CD4-positive, CD25-positive, alpha-beta regulatory T cell (primary cell): ENCODE data around the gene POLA2. TPM values are rescaled to one million over a fixed set of nuclear protein-coding genes. Genes with fewer than 3 reads are reported as not detected.

Experiments
- ATAC-seq, 2 donors: fragments of 150-1000 bp; cut with Tn5 transposase; one replicate each; pipeline ENCODE4 v1.10.0; 2021; ENCODE audit warnings: low read depth in 2 of 2, moderate number of reproducible peaks in 2 of 2, moderate library complexity in 1 of 2
- DNase-seq, 3 donors: peaks; one replicate each; pipeline versions ENCODE4 v3.0.0 to v3.0.0-alpha.2; 2012 to 2022; ENCODE audit warnings: mixed read lengths in 1 of 3
- H3K27ac ChIP-seq: one replicate; pipeline ENCODE4 v1.7.0; 2013; ENCODE audit warnings: mild to moderate bottlenecking, low read length; ENCODE audit not compliant: insufficient read depth, poor library complexity, severe bottlenecking
- H3K27me3 ChIP-seq: one replicate; pipeline ENCODE4 v1.7.0; 2013; ENCODE audit warnings: low read length; ENCODE audit not compliant: control insufficient read depth, insufficient read depth
- H3K36me3 ChIP-seq: one replicate; pipeline ENCODE4 v1.7.0; 2013; ENCODE audit warnings: mild to moderate bottlenecking, low read length, moderate library complexity; ENCODE audit not compliant: control insufficient read depth, insufficient read depth
- H3K4me1 ChIP-seq: 2 replicates; pipeline ENCODE4 v1.7.0; 2013; ENCODE audit warnings: mild to moderate bottlenecking, low read length; ENCODE audit not compliant: insufficient read depth, control insufficient read depth, poor library complexity, severe bottlenecking
- H3K4me3 ChIP-seq: one replicate; pipeline ENCODE4 v1.7.0; 2013; ENCODE audit warnings: low read depth, mild to moderate bottlenecking, low read length, moderate library complexity
- H3K9me3 ChIP-seq, 2 experiments: 1 replicate in 1 of 2; 2 replicates in 1 of 2; pipeline ENCODE4 v1.7.0; 2013; ENCODE audit warnings: low read length in 2 of 2, mild to moderate bottlenecking in 1 of 2, moderate library complexity in 1 of 2; ENCODE audit not compliant: control insufficient read depth in 2 of 2
- H3K27ac Mint-ChIP-seq, 3 donors: one replicate each; pipeline ENCODE4 v1.8.0; 2020 to 2022; ENCODE audit warnings: mild to moderate bottlenecking in 3 of 3, mixed read lengths in 3 of 3, moderate library complexity in 2 of 3
- H3K27me3 Mint-ChIP-seq: one replicate; pipeline ENCODE4 v1.8.0; 2022; ENCODE audit warnings: mild to moderate bottlenecking, mixed read lengths
- H3K36me3 Mint-ChIP-seq: one replicate; pipeline ENCODE4 v1.8.0; 2020; ENCODE audit warnings: mixed read lengths
- H3K4me1 Mint-ChIP-seq, 4 donors: one replicate each; pipeline ENCODE4 v1.8.0; 2020 to 2022; ENCODE audit warnings: mixed read lengths in 4 of 4, mild to moderate bottlenecking in 1 of 4
- H3K4me3 Mint-ChIP-seq, 4 donors: one replicate each; pipeline ENCODE4 v1.8.0; 2020 to 2022; ENCODE audit warnings: mild to moderate bottlenecking in 4 of 4, mixed read lengths in 4 of 4, moderate library complexity in 3 of 4
- H3K9me3 Mint-ChIP-seq, 7 donors: one replicate each; pipeline ENCODE4 v1.8.0; 2020 to 2022; ENCODE audit warnings: mixed read lengths in 7 of 7, mild to moderate bottlenecking in 3 of 7, moderate library complexity in 2 of 7
- polyA plus RNA-seq, 4 donors: library from polyadenylated mRNA; unstranded; fragments of 300-500 nt; fragmentation: Illumina TruSeq; gene quantifications; one replicate each; pipeline ENCODE4 v1.2.3, GENCODE V29; 2021
- total RNA-seq: library from RNA; stranded (reverse); gene quantifications from one replicate; pipeline ENCODE4 v1.2.3, GENCODE V29; 2022

The POLA2 gene
- total and polyA plus RNA-seq, 5 donors from 2014 or later: 8.3 to 25.7 (median 13.1) TPM

DNA sequence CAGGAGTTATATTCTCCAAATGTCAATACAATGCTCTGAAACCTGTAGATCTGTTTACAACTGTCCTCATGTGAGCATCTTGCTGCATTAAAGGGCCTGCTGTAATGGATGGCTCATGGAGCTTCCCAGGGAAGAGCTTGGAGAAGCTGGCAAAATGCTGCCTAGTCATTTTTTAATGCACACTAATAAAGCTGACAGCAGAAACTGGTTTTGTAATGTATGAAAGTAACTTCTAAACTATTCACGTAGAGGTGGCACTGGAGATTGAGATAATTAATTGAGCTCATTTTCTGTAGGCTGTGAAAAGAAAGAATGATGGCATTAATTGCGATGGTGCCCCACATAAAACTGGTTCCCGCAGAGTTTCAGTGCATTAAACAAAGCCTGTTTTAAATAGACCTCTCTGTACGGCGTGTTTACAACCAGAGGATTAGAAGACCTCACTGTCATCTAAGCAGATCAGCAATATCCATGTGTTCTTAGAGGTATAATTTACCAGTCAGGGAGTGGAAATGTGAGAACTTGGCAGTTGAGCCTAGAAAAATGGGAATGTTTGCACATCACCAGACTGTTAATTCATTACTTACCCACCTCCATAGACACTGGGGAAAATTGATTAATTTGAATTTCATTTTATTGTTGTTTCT, 16.0 kb downstream of the POLA2 start:
- no peak for DNase-seq
- peaks cover 54% of the 10 kb centered on the region for H3K36me3 ChIP-seq

DNA sequence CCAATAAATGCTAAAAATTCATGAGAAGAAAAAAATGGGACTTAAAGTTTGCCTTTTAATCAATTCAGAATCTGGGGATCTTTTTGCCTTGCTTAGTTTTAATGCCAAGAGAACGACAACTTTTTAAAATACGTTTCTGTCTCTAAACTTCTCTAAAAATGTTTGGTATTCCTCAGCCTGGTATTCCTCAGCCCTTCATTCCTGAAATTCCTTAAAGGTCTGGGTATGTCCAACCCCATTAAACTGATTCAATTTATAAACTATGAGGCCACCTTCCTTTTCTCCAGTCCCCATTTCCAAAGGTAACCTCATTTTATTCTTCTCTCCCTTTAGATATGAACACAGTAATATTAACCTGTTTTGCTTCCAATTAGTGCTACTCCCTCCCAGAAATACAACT, 16.6 kb downstream of the POLA2 start:
- Mint-ChIP-seq H3K4me3 (no peak overlapping the region), H3K4me1 (peaks cover 5 to 17% (median 12%) of the 10 kb centered on the region in 4 donors), H3K27me3 (no peaks in the 10 kb centered on the region), H3K27ac (peak overlapping the region in 1 of 3 donors; percentile 87), H3K9me3 (no peaks in the 10 kb centered on the region), H3K36me3 (peaks cover 34% of the 10 kb centered on the region)
- Histone ChIP-seq H3K9me3 (no peaks in the 10 kb centered on the region), H3K36me3 (peaks cover 59% of the 10 kb centered on the region), H3K27me3 (no peaks in the 10 kb centered on the region), H3K27ac (no peak overlapping the region), H3K4me1 (peaks cover 5% of the 10 kb centered on the region), H3K4me3 (no peak overlapping the region)
- ATAC-seq (no peak), DNase-seq (no peak)

More for the DNA sequence above, 16.0 kb downstream of the POLA2 start:
- no peaks in the 10 kb centered on the region for H3K9me3 Mint-ChIP-seq
- Histone ChIP-seq H3K4me1 (peaks cover 5% of the 10 kb centered on the region), H3K9me3 (no peaks in the 10 kb centered on the region), H3K27ac (no peak overlapping the region), H3K4me3 (no peak overlapping the region), H3K27me3 (no peaks in the 10 kb centered on the region)
- no peak overlapping the region for H3K27ac Mint-ChIP-seq
- H3K4me1 Mint-ChIP-seq: peaks cover 5 to 17% (median 12%) of the 10 kb centered on the region in 4 donors
- H3K36me3 Mint-ChIP-seq: peaks cover 34% of the 10 kb centered on the region
- H3K27me3 Mint-ChIP-seq: no peaks in the 10 kb centered on the region
- H3K4me3 Mint-ChIP-seq: no peak overlapping the region
- no peak for ATAC-seq

DNA sequence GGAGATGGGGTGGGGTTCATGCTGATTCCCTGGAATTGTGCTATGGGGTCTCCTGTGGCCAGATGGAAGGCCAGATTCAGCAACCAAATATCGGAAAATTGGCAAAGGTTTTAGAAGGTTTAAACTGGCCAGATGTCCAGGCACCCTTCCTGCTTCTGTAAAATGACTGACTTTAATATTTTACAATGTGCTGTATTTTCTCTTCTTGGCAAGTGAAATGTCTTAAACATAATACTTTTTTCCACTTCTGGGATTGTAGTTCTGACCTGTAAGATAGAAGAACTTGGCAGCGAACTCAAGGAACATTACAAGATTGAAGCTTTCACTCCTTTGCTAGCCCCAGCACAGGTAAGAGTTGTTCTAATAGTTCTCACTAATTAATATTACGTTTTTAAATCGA, 17.5 kb downstream of the POLA2 start:
- no peak overlapping the region for H3K4me3 Mint-ChIP-seq
- H3K36me3 Mint-ChIP-seq: peaks cover 34% of the 10 kb centered on the region
- peak overlapping the region; percentile 42 to 95 (median 82) for H3K27ac Mint-ChIP-seq

DNA sequence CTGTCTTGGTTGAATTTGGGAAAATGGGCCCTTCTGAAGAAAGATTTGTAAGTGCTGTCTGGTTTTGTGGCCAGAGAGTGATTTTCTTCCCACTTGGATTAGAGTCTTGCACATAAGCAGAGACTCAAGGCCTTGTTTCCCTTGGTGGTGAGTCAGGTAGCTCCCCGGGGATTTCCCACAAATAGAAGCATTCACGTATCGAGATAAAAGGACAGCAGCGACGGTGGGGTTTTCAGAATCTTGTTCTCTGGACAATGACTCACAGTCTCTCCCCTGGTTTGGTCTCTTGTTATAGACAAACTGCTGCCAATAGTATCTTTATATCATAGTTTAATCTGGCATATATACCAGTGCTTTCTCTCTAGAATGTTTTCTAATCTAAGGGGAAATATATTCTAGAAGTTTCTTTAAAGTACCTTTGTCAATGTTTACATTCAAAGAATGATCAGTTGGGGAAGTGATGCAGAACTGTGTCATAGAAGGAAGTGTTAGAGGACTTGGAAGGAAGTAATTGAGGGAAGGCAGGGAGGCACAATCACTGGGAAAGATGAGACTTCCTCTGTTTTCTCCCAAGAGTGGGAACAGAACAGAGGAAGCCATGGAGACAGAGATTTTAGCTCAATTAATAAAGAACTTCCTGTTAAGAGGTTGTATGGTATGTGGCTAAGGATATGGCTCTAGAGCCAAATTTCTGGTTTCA, 18.1 kb downstream of the POLA2 start:
- H3K9me3 Mint-ChIP-seq: no peaks in the 10 kb centered on the region
- peaks cover 59% of the 10 kb centered on the region for H3K36me3 ChIP-seq
- H3K4me3 ChIP-seq: no peak overlapping the region
- no peaks in the 10 kb centered on the region for H3K9me3 ChIP-seq
- peaks cover 34% of the 10 kb centered on the region for H3K36me3 Mint-ChIP-seq
- no peak overlapping the region for H3K4me3 Mint-ChIP-seq
- H3K27me3 Mint-ChIP-seq: no peaks in the 10 kb centered on the region
- peaks cover 5 to 17% (median 12%) of the 10 kb centered on the region in 4 donors for H3K4me1 Mint-ChIP-seq
- H3K27me3 ChIP-seq: no peaks in the 10 kb centered on the region
- peak in 2 of 3 donors; percentile 21 to 41 for DNase-seq
- peaks cover 5% of the 10 kb centered on the region for H3K4me1 ChIP-seq
- H3K27ac ChIP-seq: peak overlapping the region; percentile 65
- ATAC-seq: peak; percentile 63 to 92
- H3K27ac Mint-ChIP-seq: peak overlapping the region; percentile 26 to 95 (median 82)

More for the DNA sequence above, 17.5 kb downstream of the POLA2 start:
- H3K4me1 Mint-ChIP-seq: peaks cover 5 to 17% (median 12%) of the 10 kb centered on the region in 4 donors
- H3K4me1 ChIP-seq: peaks cover 5% of the 10 kb centered on the region
- ATAC-seq (no peak), DNase-seq (no peak)
- no peaks in the 10 kb centered on the region for H3K27me3 Mint-ChIP-seq
- H3K9me3 ChIP-seq: no peaks in the 10 kb centered on the region
- no peaks in the 10 kb centered on the region for H3K9me3 Mint-ChIP-seq
- H3K27me3 ChIP-seq: no peaks in the 10 kb centered on the region
- peak overlapping the region; percentile 26 for H3K27ac ChIP-seq
- H3K36me3 ChIP-seq: peaks cover 59% of the 10 kb centered on the region
- no peak overlapping the region for H3K4me3 ChIP-seq

DNA sequence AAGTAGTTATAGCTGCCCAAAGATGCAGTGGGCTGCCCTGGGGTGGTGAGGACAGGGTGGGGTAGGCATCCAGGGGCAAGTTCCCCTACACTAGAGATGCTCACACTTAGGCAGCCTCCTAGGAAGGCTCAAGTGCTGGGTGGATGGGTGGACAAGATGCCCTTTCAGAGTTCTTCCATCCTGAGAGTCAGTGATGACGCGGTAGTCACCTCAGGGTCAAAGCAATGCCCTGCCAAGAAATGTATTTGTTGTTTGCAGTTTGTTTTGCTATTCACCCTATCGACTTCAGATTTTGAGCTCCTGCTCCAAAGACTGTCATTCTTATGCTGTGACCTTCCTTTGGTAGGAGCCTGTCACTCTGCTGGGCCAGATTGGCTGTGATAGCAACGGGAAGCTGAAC, 18.9 kb downstream of the POLA2 start:
- H3K4me3 Mint-ChIP-seq: no peak overlapping the region

DNA sequence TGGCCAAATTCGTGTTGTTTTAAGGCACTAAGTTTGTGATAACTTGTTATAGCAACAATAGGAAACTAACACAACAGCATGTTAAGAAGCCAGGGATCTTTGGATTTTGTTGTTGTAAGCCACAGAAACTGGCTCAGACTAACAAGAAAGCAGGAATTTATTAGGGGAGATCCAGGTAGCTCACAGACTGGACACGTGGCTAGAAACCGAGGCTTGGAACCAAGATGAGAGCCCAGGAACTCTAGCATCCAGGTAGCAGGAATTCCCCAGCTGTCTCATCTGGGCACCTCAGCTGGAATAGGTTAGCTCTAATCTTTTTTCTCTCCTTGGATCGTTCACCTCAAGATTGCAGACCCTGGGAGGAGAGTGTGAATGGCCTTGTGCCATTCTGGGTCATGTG, 24.9 kb downstream of the POLA2 start:
- Histone ChIP-seq H3K27ac (no peak overlapping the region), H3K27me3 (no peaks in the 10 kb centered on the region), H3K36me3 (peaks cover 60% of the 10 kb centered on the region), H3K4me3 (no peak overlapping the region), H3K9me3 (no peaks in the 10 kb centered on the region), H3K4me1 (no peaks in the 10 kb centered on the region)
- Mint-ChIP-seq H3K36me3 (peaks cover 40% of the 10 kb centered on the region), H3K4me3 (no peak overlapping the region), H3K27ac (no peak overlapping the region), H3K9me3 (no peaks in the 10 kb centered on the region), H3K27me3 (no peaks in the 10 kb centered on the region), H3K4me1 (peaks cover 0 to 1% (median 0%) of the 10 kb centered on the region in 4 donors)
- no peak for ATAC-seq
- DNase-seq: no peak

More for the DNA sequence above, 18.9 kb downstream of the POLA2 start:
- no peak overlapping the region for H3K4me3 ChIP-seq
- H3K36me3 ChIP-seq: peaks cover 63% of the 10 kb centered on the region
- H3K4me1 Mint-ChIP-seq: peaks cover 5 to 17% (median 12%) of the 10 kb centered on the region in 4 donors
- no peaks in the 10 kb centered on the region for H3K27me3 Mint-ChIP-seq
- no peaks in the 10 kb centered on the region for H3K27me3 ChIP-seq
- ATAC-seq (no peak), DNase-seq (no peak)
- no peaks in the 10 kb centered on the region for H3K9me3 ChIP-seq
- H3K27ac Mint-ChIP-seq: peak overlapping the region in 2 of 3 donors; percentile 26 to 82
- H3K36me3 Mint-ChIP-seq: peaks cover 35% of the 10 kb centered on the region
- no peaks in the 10 kb centered on the region for H3K9me3 Mint-ChIP-seq
- H3K27ac ChIP-seq: peak overlapping the region; percentile 65
- peaks cover 5% of the 10 kb centered on the region for H3K4me1 ChIP-seq

DNA sequence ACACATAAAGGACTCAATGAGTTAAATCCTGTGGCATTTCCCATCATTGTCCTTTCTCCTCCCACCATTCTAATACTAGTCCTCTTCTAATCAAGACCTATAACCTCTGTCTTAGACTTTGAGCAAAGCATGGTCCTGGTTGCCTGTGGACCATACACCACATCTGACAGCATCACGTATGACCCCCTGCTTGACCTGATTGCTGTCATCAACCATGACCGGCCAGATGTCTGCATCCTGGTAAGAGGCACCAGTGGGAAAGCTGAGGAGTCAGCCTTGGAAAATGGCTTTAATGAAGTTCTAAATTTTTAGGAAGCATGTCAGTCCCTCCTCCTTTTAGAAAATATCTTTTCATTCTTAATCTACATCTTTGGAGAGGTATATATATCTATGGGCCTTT, 25.8 kb downstream of the POLA2 start:
- no peaks in the 10 kb centered on the region for H3K27me3 ChIP-seq
- no peaks in the 10 kb centered on the region for H3K9me3 ChIP-seq
- no peaks in the 10 kb centered on the region for H3K4me1 ChIP-seq
- ATAC-seq: no peak
- DNase-seq: no peak
- H3K36me3 ChIP-seq: peaks cover 53% of the 10 kb centered on the region
- Mint-ChIP-seq H3K36me3 (peaks cover 38% of the 10 kb centered on the region), H3K4me1 (peaks cover 0 to 1% (median 0%) of the 10 kb centered on the region in 4 donors), H3K27ac (peak overlapping the region in 2 of 3 donors; percentile 40 to 77), H3K27me3 (no peaks in the 10 kb centered on the region), H3K9me3 (no peaks in the 10 kb centered on the region), H3K4me3 (no peak overlapping the region)
- no peak overlapping the region for H3K27ac ChIP-seq
- H3K4me3 ChIP-seq: no peak overlapping the region
